CD4-positive, alpha-beta memory T cell (primary cell): ENCODE measurements around the gene DLG4. TPM values are rescaled to one million over a fixed set of nuclear protein-coding genes. Genes with fewer than 3 reads are reported as not detected.

Experiments
- CTCF ChIA-PET: fragments of 350-600 bp; sonication (Branson Sonifier 250); formaldehyde crosslinking; loops from one replicate; lab custom pipeline; 2021; ENCODE audit warnings: inconsistent platforms; ENCODE audit not compliant: partially characterized antibody; lab: Charles Lee
- POLR2A ChIA-PET: fragments of 350-600 bp; sonication (Branson Sonifier 250); formaldehyde crosslinking; loops from one replicate; lab custom pipeline; 2021; ENCODE audit not compliant: partially characterized antibody; lab: Charles Lee
- DNase-seq, 5 donors: peaks; one replicate each; pipeline versions ENCODE4 v3.0.0 to v3.0.0-alpha.2; 2020 to 2022; ENCODE audit warnings: mixed read lengths in 1 of 5
- H3K27ac ChIP-seq: one replicate; pipeline ENCODE4 v1.7.0; 2013; ENCODE audit warnings: low read depth, low read length
- H3K27me3 ChIP-seq: 2 replicates; pipeline ENCODE4 v1.7.0; 2013; ENCODE audit warnings: mild to moderate bottlenecking, low read length, moderate library complexity; ENCODE audit not compliant: insufficient read depth
- H3K36me3 ChIP-seq: 2 replicates; pipeline ENCODE4 v1.7.0; 2013; ENCODE audit warnings: mild to moderate bottlenecking, low read length, moderate library complexity; ENCODE audit not compliant: insufficient read depth
- H3K4me1 ChIP-seq: 2 replicates; pipeline ENCODE4 v1.7.0; 2013; ENCODE audit warnings: mild to moderate bottlenecking, low read length, moderate library complexity; ENCODE audit not compliant: insufficient read depth
- H3K4me3 ChIP-seq, 2 donors: one replicate each; pipeline ENCODE4 v1.7.0; 2013; ENCODE audit warnings: low read length in 2 of 2, mild to moderate bottlenecking in 1 of 2
- H3K9me3 ChIP-seq, 2 donors: one replicate each; pipeline ENCODE4 v1.7.0; 2013; ENCODE audit warnings: low read length in 2 of 2, control low read depth in 1 of 2; ENCODE audit not compliant: control insufficient read depth in 1 of 2
- H3K27ac Mint-ChIP-seq, 7 donors: one replicate each; pipeline ENCODE4 v1.8.0; 2020 to 2021; ENCODE audit warnings: mixed read lengths in 7 of 7, mild to moderate bottlenecking in 6 of 7, inconsistent platforms in 3 of 7, moderate library complexity in 3 of 7
- H3K27me3 Mint-ChIP-seq, 2 donors: one replicate each; pipeline ENCODE4 v1.8.0; 2020 to 2021; ENCODE audit warnings: mixed read lengths in 2 of 2
- H3K36me3 Mint-ChIP-seq, 2 donors: one replicate each; pipeline ENCODE4 v1.8.0; 2020 to 2021; ENCODE audit warnings: mixed read lengths in 2 of 2, inconsistent platforms in 1 of 2, mild to moderate bottlenecking in 1 of 2
- H3K4me1 Mint-ChIP-seq, 4 donors: one replicate each; pipeline ENCODE4 v1.8.0; 2020 to 2021; ENCODE audit warnings: mixed read lengths in 4 of 4, mild to moderate bottlenecking in 1 of 4
- H3K4me3 Mint-ChIP-seq, 8 donors: one replicate each; pipeline ENCODE4 v1.8.0; 2020 to 2021; ENCODE audit warnings: mixed read lengths in 8 of 8, mild to moderate bottlenecking in 7 of 8, moderate library complexity in 6 of 8, inconsistent platforms in 3 of 8
- H3K9me3 Mint-ChIP-seq, 8 donors: one replicate each; pipeline ENCODE4 v1.8.0; 2020 to 2021; ENCODE audit warnings: mixed read lengths in 8 of 8, mild to moderate bottlenecking in 5 of 8, inconsistent platforms in 3 of 8, moderate library complexity in 1 of 8
- intact Hi-C: fragments of 100-400 bp; cut with micrococcal nuclease; formaldehyde crosslinking; loops from one replicate; pipeline ENCODE4 v1.15.1; 2023
- polyA plus RNA-seq, 2 donors: library from polyadenylated mRNA; unstranded; fragments of 300-500 nt; fragmentation: Illumina TruSeq; gene quantifications; one replicate each; pipeline ENCODE4 v1.2.3, GENCODE V29; 2021
- total RNA-seq, 2 experiments: library from RNA; stranded (reverse); gene quantifications; one replicate each; pipeline ENCODE4 v1.2.3, GENCODE V29; 2021

Gene DLG4
- total and polyA plus RNA-seq, 4 experiments from 2014 or later = 0.44 to 7.6 (median 3.9) TPM

DNA sequence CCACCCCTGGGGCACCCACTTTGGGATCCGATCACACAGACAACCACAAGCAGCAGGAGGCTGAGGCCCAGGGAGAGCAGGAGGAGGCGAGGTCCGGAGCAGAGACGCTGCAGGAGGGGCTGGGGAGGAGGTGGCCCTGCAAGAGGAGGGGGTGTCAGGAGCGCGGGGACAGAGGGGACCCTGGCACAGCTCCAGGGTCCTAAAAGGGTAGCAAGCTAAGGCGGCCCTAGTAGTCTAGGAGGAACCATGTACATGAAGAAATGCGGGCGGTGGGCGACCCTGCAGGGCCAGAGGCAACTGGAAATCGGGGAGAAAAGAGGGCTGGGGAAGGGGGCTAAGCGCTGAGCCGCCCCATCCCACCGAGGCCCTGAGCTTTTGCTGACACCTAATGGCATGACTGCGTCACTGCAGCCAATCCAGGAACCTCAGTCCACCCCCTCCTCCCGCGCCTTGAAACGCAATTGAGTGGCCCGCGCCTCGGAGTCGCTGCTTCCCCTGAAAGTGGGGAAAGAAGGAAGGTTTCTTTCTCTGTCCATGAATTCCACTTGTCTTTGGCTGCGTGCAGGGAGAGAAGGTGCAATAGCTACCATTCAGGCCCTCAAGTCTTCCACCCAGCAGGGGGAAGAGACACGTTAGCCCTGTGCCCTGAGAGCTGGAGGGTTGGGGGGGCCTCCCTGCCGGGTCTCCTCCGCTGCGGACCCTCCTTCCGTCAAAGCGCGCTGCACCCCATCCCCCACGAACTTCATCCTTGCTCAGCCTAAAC, 42.3 kb downstream of the DLG4 start:
- Mint-ChIP-seq H3K4me1 (peaks cover 7 to 12% (median 8%) of the 10 kb centered on the region in 4 donors), H3K4me3 (peak overlapping the region; percentile 66 to 78 (median 68)), H3K9me3 (no peaks in the 10 kb centered on the region), H3K27me3 (peaks cover 8 to 11% of the 10 kb centered on the region in 2 donors), H3K36me3 (no peaks in the 10 kb centered on the region), H3K27ac (peak overlapping the region in 4 of 7 donors; percentile 32 to 84 (median 48))
- Histone ChIP-seq H3K4me3 (no peak overlapping the region), H3K4me1 (peaks cover 25% of the 10 kb centered on the region), H3K27me3 (peaks cover 18% of the 10 kb centered on the region), H3K36me3 (no peaks in the 10 kb centered on the region), H3K9me3 (no peaks in the 10 kb centered on the region), H3K27ac (no peak overlapping the region)
- DNase-seq = peak; percentile 57 to 67 (median 60)
- intact Hi-C loops = loop anchor here (1.0 kb wide), 2 partner anchors 125 to 131 kb away; no protein-coding TSS in a partner anchor
- ChIA-PET CTCF (interaction anchor here (0.7 to 3.0 kb wide), 19 partner anchors 9 to 594 kb away, joined by 3 to 12 read pairs (median 4); no protein-coding TSS in a partner anchor), POLR2A (interaction anchor here (0.8 to 1.8 kb wide), 7 partner anchors 17 to 165 kb away, joined by 3 to 7 read pairs (median 3); partner anchors contain the start of genes ACADVL, DLG4, DVL2 and GABARAP)

DNA sequence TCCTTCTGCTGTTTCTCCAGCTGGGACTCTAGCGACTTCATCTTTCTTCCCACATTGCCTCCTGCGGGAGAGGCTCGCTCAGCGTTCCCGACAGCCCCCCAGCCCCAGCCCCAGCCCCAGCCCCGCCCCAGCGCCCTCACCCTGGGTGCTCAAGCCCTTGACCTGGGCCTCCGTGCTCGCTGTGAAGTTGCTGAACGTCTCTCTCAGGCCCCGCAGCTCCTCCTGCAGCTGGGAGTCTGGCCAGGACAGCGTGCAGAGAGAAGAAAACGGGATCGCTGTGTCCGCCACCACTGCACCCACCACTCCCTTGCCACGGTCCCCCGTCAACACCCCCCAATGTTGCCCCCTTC, 42.8 kb downstream of the DLG4 start:
- Histone ChIP-seq H3K36me3 (no peaks in the 10 kb centered on the region), H3K4me3 (no peak overlapping the region), H3K4me1 (peaks cover 25% of the 10 kb centered on the region), H3K27ac (no peak overlapping the region), H3K9me3 (no peaks in the 10 kb centered on the region), H3K27me3 (peaks cover 18% of the 10 kb centered on the region)
- ChIA-PET POLR2A (interaction anchor here (0.8 to 1.8 kb wide), 5 partner anchors 17 to 141 kb away, joined by 3 to 7 read pairs (median 3); partner anchors contain the start of genes ACADVL, DLG4, DVL2 and SLC16A13), CTCF (interaction anchor here (0.7 to 3.0 kb wide), 18 partner anchors 9 to 155 kb away, joined by 3 to 12 read pairs (median 4); no protein-coding TSS in a partner anchor)
- intact Hi-C loops = loop anchor here (1.0 kb wide), 2 partner anchors 125 to 131 kb away; no protein-coding TSS in a partner anchor
- H3K9me3 Mint-ChIP-seq = no peaks in the 10 kb centered on the region
- H3K27me3 Mint-ChIP-seq = peaks cover 8 to 11% of the 10 kb centered on the region in 2 donors
- H3K36me3 Mint-ChIP-seq = no peaks in the 10 kb centered on the region
- H3K27ac Mint-ChIP-seq = no peak overlapping the region
- peak overlapping the region in 1 of 8 donors; percentile 68 for H3K4me3 Mint-ChIP-seq
- H3K4me1 Mint-ChIP-seq = peaks cover 7 to 12% (median 8%) of the 10 kb centered on the region in 4 donors
- no peak for DNase-seq

DNA sequence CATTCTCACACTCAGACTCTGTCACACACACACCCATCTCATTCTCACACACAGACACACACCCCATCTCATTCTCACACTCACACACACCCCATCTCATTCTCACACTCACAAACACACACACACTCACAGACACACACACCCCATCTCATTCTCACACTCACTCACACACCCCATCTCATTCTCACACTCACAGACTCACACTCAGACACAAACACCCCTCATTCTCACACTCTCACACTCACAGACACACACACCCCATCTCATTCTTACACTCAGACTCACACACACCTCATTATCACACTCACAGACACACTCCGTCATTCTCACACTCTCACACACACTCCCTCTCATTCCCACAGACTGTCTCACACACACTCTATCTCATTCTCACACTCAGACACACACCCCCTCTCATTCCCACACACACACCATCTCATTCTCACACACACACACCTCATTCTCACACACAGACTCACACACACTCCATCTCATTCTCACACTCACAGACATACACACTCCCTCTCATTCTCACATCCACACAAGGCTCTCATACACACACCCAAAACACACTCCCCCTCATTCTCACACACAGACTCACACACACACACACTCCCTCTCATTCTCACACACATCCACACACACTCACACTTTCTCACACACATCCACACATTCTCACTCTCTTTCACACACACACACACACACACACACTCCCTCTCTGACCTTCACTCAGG, 43.4 kb downstream of the DLG4 start:
- peaks cover 7 to 12% (median 8%) of the 10 kb centered on the region in 4 donors for H3K4me1 Mint-ChIP-seq
- no peaks in the 10 kb centered on the region for H3K36me3 Mint-ChIP-seq
- no peak overlapping the region for H3K27ac Mint-ChIP-seq
- Histone ChIP-seq H3K27me3 (peaks cover 18% of the 10 kb centered on the region), H3K4me3 (no peak overlapping the region), H3K9me3 (no peaks in the 10 kb centered on the region), H3K4me1 (peaks cover 25% of the 10 kb centered on the region), H3K27ac (no peak overlapping the region), H3K36me3 (no peaks in the 10 kb centered on the region)
- POLR2A ChIA-PET = no interaction called here
- H3K9me3 Mint-ChIP-seq = peaks cover 0 to 2% (median 0%) of the 10 kb centered on the region in 8 donors
- H3K27me3 Mint-ChIP-seq = peaks cover 8 to 11% of the 10 kb centered on the region in 2 donors
- intact Hi-C loops = no loop called here
- no peak for DNase-seq
- H3K4me3 Mint-ChIP-seq = no peak overlapping the region
- CTCF ChIA-PET = interaction anchor here (0.9 to 3.0 kb wide), 5 partner anchors 12 to 130 kb away, joined by 3 to 12 read pairs (median 8); no protein-coding TSS in a partner anchor

DNA sequence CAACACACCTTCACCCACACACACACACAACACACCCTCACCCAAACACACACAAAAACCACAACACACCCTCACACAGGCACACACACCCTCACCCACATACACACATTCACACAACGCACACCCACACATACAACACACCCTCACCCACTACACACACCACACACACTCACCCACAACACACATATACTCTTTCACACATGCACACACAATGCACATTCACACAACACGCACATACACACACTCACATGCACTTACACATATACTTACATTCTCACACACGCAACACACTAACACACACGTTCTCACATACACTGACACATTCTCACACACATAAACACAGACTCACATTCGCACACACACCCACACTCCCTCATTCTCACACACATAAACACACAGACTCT, 44.3 kb downstream of the DLG4 start:
- Mint-ChIP-seq H3K27me3 (peaks cover 8 to 11% of the 10 kb centered on the region in 2 donors), H3K4me3 (no peak overlapping the region), H3K4me1 (peaks cover 7 to 12% (median 8%) of the 10 kb centered on the region in 4 donors), H3K9me3 (peaks cover 0 to 8% (median 3%) of the 10 kb centered on the region in 8 donors), H3K27ac (no peak overlapping the region), H3K36me3 (peaks cover 0 to 1% of the 10 kb centered on the region in 2 donors)
- no peak for DNase-seq
- Histone ChIP-seq H3K9me3 (no peaks in the 10 kb centered on the region), H3K27me3 (peaks cover 18% of the 10 kb centered on the region), H3K4me3 (no peak overlapping the region), H3K27ac (no peak overlapping the region), H3K4me1 (peaks cover 25% of the 10 kb centered on the region), H3K36me3 (no peaks in the 10 kb centered on the region)
- ChIA-PET CTCF (no interaction called here), POLR2A (no interaction called here)
- intact Hi-C loops = no loop called here

DNA sequence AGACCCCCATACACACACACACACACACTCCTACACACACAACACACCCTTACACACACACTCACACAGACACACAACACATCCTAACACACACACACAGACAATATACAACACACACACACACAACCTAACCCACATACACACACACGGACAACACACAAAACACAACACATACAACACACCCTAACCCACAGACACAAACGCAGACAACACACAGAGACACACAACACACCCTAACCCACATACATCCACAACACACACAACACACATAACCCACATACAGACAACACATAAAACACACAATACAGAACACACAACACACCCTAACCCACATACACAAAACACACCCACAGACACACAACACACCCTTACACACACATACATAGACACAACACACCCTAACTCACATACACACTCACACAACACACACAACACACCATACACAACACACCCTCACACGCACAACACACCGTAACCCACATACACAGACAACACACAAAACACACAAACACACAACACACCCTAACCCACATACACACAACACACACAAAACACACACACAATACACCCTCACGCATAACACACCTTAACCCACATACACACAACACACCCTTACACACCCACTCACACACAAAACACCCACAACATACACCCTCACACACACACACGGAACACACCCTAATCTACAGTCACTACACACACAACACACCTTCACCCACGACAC, 44.9 kb downstream of the DLG4 start:
- H3K27ac ChIP-seq = no peak overlapping the region
- Mint-ChIP-seq H3K4me3 (no peak overlapping the region), H3K27ac (no peak overlapping the region), H3K4me1 (peaks cover 7 to 12% (median 8%) of the 10 kb centered on the region in 4 donors), H3K9me3 (peaks cover 0 to 11% (median 6%) of the 10 kb centered on the region in 8 donors), H3K36me3 (peaks cover 0 to 1% of the 10 kb centered on the region in 2 donors), H3K27me3 (peaks cover 8 to 11% of the 10 kb centered on the region in 2 donors)
- no peaks in the 10 kb centered on the region for H3K9me3 ChIP-seq
- H3K4me3 ChIP-seq = peak overlapping the region in 1 of 2 donors; percentile 1
- H3K4me1 ChIP-seq = peaks cover 25% of the 10 kb centered on the region
- intact Hi-C loops = no loop called here
- H3K27me3 ChIP-seq = peaks cover 18% of the 10 kb centered on the region
- DNase-seq = peak in 1 of 5 donors; percentile 13
- ChIA-PET CTCF (no interaction called here), POLR2A (no interaction called here)
- no peaks in the 10 kb centered on the region for H3K36me3 ChIP-seq

DNA sequence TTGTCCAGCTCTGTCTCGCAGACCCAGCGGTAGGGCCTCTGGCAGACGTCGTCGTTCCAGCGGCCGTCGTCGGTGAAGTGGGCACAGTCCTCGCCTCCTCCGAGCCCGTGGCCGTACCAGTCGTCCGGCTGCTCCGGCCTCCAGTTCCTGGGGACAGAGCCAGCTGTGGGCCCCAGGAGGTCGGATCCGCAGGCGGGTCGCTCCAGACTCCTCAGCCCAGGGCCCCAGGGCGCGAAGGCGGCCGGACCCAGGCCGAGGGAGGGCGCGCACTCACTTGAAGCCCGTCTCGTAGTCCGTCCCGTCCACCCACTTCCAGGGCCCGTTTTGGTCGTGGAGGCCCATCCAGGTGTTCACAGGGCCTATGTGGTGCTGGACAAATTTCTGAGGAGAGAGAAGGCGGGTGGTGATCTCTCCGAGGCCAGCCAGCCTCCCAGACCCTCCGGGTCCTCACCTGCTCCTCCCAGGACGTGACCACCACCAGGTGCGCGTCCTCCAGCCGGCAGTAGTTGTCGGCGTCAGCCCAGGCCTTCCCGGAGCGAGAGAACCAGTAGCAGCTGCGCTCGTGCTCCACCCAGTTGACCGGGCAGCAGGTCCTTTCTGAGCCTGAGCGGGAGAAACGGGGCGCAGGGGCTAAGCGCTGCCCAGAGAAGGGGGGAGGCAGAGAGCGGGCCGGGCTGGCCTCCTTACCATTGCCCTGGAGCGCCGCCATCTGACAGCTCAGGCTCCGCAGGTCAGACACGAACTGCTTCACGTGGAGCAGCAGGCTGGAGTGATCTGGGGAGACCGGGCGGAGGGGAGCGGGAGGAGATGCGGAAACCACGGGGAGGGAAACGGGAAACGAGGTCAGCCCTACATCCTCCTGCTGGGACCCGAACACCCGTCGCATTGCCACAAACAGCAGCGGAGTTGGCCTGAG, 45.7 kb downstream of the DLG4 start:
- Mint-ChIP-seq H3K27me3 (peaks cover 7 to 11% of the 10 kb centered on the region in 2 donors), H3K36me3 (peaks cover 0 to 3% of the 10 kb centered on the region in 2 donors), H3K9me3 (peaks cover 0 to 18% (median 12%) of the 10 kb centered on the region in 8 donors), H3K4me3 (no peak overlapping the region), H3K4me1 (peaks cover 7 to 12% (median 8%) of the 10 kb centered on the region in 4 donors), H3K27ac (no peak overlapping the region)
- peak; percentile 34 to 56 (median 41) for DNase-seq
- POLR2A ChIA-PET = interaction anchor here (0.6 to 0.7 kb wide), 2 partner anchors 128 to 1632 kb away, joined by 3 to 4 read pairs; no protein-coding TSS in a partner anchor
- H3K9me3 ChIP-seq = no peaks in the 10 kb centered on the region
- CTCF ChIA-PET = interaction anchor here (1.1 kb wide), 1 partner anchor 38 kb away, joined by 3 read pairs; no protein-coding TSS in a partner anchor
- H3K36me3 ChIP-seq = no peaks in the 10 kb centered on the region
- intact Hi-C loops = no loop called here
- peak overlapping the region in 1 of 2 donors; percentile 1 for H3K4me3 ChIP-seq
- H3K4me1 ChIP-seq = peaks cover 25% of the 10 kb centered on the region
- no peak overlapping the region for H3K27ac ChIP-seq
- peaks cover 18% of the 10 kb centered on the region for H3K27me3 ChIP-seq
